Gastroesophageal sphincter (tissue), 3 donors: ENCODE data around the gene DOK7.

Experiments
- CTCF ChIP-seq, 4 experiments: fragments of 200-600 bp in 2 of 4; fragments of 450-650 bp in 2 of 4; sonication (generic) in 1 of 4; IDR thresholded peaks; one replicate each; pipeline ENCODE4 v1.5.1; 2017 to 2019; ENCODE audit warnings: antibody characterized with exemption in 4 of 4, mild to moderate bottlenecking in 2 of 4, moderate library complexity in 2 of 4
- EP300 ChIP-seq: sonication (generic); formaldehyde crosslinking; IDR thresholded peaks from one replicate; pipeline ENCODE4 v1.6.1; 2017; ENCODE audit warnings: antibody characterized with exemption, mild to moderate bottlenecking
- POLR2A ChIP-seq, 2 donors: fragments of 450-650 bp; IDR thresholded peaks; one replicate each; pipeline ENCODE4 v1.6.1; 2017; ENCODE audit warnings: antibody characterized with exemption in 2 of 2, mild to moderate bottlenecking in 2 of 2, moderate library complexity in 1 of 2
- POLR2AphosphoS5 ChIP-seq: sonication (generic); formaldehyde crosslinking; IDR thresholded peaks from one replicate; pipeline ENCODE4 v1.6.1; 2017; ENCODE audit warnings: antibody characterized with exemption

DNA sequence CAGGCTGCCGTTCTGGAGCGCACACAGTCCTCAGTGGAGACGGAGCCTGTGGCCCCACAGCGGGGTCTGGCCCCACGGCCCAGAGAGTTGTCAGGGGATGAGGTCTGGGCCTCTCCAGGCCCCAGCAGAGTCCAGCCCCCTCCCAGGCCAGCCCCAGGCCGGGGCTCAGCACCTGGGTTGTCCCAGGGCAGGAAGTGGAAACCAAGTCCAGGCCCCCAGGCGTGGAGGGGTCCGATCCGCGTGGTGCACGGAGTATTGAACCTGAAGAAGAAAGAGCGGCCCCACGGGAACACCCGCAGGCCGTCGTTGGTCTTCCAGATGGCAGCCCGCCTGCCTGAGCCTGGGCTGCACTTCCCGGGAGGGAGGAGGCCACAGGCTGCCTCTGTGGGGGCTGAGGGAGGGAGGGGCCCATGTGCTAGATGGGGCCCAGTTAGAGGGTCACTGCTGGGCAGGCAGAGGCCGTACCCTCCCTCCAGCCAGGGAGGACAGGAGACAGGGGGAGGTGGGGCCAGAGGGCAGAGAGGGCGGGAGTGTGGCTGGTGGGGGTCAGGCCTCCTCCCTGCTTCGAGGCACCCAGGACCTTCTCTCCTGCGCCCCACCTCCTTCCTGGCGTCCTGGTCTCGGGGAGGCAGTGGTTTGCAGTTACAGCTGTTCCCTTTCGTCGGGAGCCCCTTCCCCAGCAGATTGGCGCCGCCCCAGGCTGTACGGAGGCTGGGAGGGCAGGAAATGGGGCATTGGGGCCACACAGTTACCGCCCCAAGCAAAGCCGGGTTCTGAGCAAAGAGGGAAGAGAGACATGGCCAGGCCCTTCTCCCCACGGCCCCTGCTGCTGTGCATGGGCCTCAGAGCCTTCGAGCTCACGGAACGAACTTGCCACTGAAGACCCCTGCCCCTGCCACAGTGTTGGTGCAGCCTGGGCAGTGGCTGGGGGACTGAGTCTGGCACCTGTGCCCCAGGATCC is 13.3 kb upstream of the DOK7 start:
- TF ChIP-seq CTCF (IDR thresholded peaks at IDR 0.05) = no peak
- TF ChIP-seq POLR2AphosphoS5 = no peak
- no peak for TF ChIP-seq EP300
- TF ChIP-seq POLR2A (IDR thresholded peaks at IDR 0.05) = no peak
